K562 (cell line): ENCODE results near the gene NGRN. TPM values are rescaled to one million over a fixed set of nuclear protein-coding genes. Genes with fewer than 3 reads are reported as not detected.

Experiments
- ARID1B ChIP-seq: fragments of 450-650 bp; IDR thresholded peaks from 2 replicates; pipeline ENCODE4 v1.6.1; 2016; ENCODE audit warnings: antibody characterized with exemption, mild to moderate bottlenecking, inconsistent platforms
- CBX3 ChIP-seq, 2 experiments: IDR thresholded peaks; 1 replicate in 1 of 2; 2 replicates in 1 of 2; pipeline ENCODE4 v1.6.1; 2012; ENCODE audit warnings: inconsistent platforms in 2 of 2, low read length in 2 of 2, borderline replicate concordance in 1 of 2, control low read depth in 1 of 2
- CEBPB ChIP-seq: fragments of 450-650 bp; IDR thresholded peaks from 2 replicates; pipeline ENCODE4 v1.6.1; 2016; ENCODE audit warnings: missing genetic modification characterization, missing compliant biosample characterization
- CHD2 ChIP-seq: IDR thresholded peaks from 2 replicates; pipeline ENCODE4 v1.6.1; 2011; ENCODE audit warnings: low read depth, low read length
- E2F8 ChIP-seq: fragments of 450-650 bp; IDR thresholded peaks from 2 replicates; pipeline ENCODE4 v1.7.1; 2018; ENCODE audit warnings: mild to moderate bottlenecking, low read depth; ENCODE audit not compliant: partially characterized antibody
- ERF ChIP-seq: fragments of 450-650 bp; formaldehyde crosslinking; IDR thresholded peaks from 2 replicates; pipeline ENCODE4 v1.4.0; 2020; ENCODE audit warnings: mild to moderate bottlenecking, mixed read lengths
- ETS1 ChIP-seq: conservative IDR thresholded peaks from 2 replicates; pipeline ENCODE4 v1.6.1; 2011; ENCODE audit warnings: low read depth, mild to moderate bottlenecking, low read length; ENCODE audit not compliant: control insufficient read depth
- GABPA ChIP-seq: fragments of 200-800 bp; sonication (Bioruptor generic); conservative IDR thresholded peaks from 2 replicates; pipeline ENCODE4 v1.6.1; 2016; ENCODE audit warnings: low read depth, missing genetic modification characterization, missing compliant biosample characterization
- HINFP ChIP-seq: fragments of 450-650 bp; conservative IDR thresholded peaks from 2 replicates; pipeline ENCODE4 v1.6.1; 2016; ENCODE audit warnings: missing genetic modification characterization, low read depth, mild to moderate bottlenecking, control low read depth, missing compliant biosample characterization
- JUND ChIP-seq, 2 experiments: IDR thresholded peaks; 2 replicates in 1 of 2; 3 replicates in 1 of 2; pipeline ENCODE4 v1.6.1; 2011; ENCODE audit warnings: borderline replicate concordance in 2 of 2, low read depth in 2 of 2, low read length in 2 of 2, improper control_type of control experiment in 1 of 2, missing biosample characterization in 1 of 2, missing genetic modification characterization in 1 of 2, missing genetic modification reagents in 1 of 2
- KDM4B ChIP-seq, 2 experiments: fragments of 450-650 bp in 1 of 2; sonication (generic) in 1 of 2; IDR thresholded peaks; 2 replicates each; pipeline ENCODE4 v1.6.1; 2016 to 2017; ENCODE audit warnings: borderline replicate concordance in 2 of 2, antibody characterized with exemption in 1 of 2, low read depth in 1 of 2, mild to moderate bottlenecking in 1 of 2
- MAX ChIP-seq: sonication (generic); formaldehyde crosslinking; IDR thresholded peaks from 2 replicates; pipeline ENCODE4 v1.9.0; 2022; ENCODE audit warnings: mild to moderate bottlenecking, missing genetic modification reagents
- NCOA1 ChIP-seq: fragments of 450-650 bp; IDR thresholded peaks from 2 replicates; pipeline ENCODE4 v1.6.1; 2016; ENCODE audit warnings: low read depth
- SMAD4 ChIP-seq: fragments of 250-450 bp; sonication (Bioruptor Pico); conservative IDR thresholded peaks from 2 replicates; pipeline ENCODE4 v1.8.0; 2021; ENCODE audit warnings: inconsistent platforms, mild to moderate bottlenecking, moderate library complexity
- SOX6 ChIP-seq: fragments of 450-650 bp; IDR thresholded peaks from 2 replicates; pipeline ENCODE4 v1.6.1; 2014; ENCODE audit warnings: mild to moderate bottlenecking
- TRIM28 ChIP-seq: fragments of 450-650 bp; IDR thresholded peaks from 2 replicates; pipeline ENCODE4 v1.6.1; 2017
- VEZF1 ChIP-seq: fragments of 200-800 bp; sonication (Bioruptor generic); IDR thresholded peaks from 2 replicates; pipeline ENCODE4 v1.6.1; 2017; ENCODE audit warnings: missing genetic modification characterization, missing compliant biosample characterization
- ZNF124 ChIP-seq: sonication (generic); formaldehyde crosslinking; IDR thresholded peaks from 2 replicates; pipeline ENCODE4 v1.8.1; 2022; ENCODE audit warnings: missing genetic modification reagents
- ZNF23 ChIP-seq: fragments of 250-450 bp; sonication (Bioruptor Pico); IDR thresholded peaks from 2 replicates; pipeline ENCODE4 v1.4.0; 2020; ENCODE audit warnings: mild to moderate bottlenecking
- polyA plus RNA-seq, 8 experiments: library from polyadenylated mRNA; depleted of rRNA in 4 of 8; stranded (reverse) in 5 of 8; unstranded in 3 of 8; fragments of >200 nt; fragmentation: Nextera tagmentation in 2 of 8; fragmentation: Illumina TruSeq in 1 of 8; extraction: Ambion mirVana in 2 of 8; extraction: Trizol in 1 of 8; gene quantifications; 2 replicates each; pipeline versions ENCODE4 v1.2.1 to v1.2.3, GENCODE V29; 2011 to 2014; ENCODE audit warnings: inconsistent platforms in 1 of 8, missing spikeins in 1 of 8
- total RNA-seq, 7 experiments: library from RNA; depleted of rRNA in 6 of 7; stranded (reverse); fragments of >200 nt in 6 of 7; fragmentation: Illumina TruSeq in 2 of 7; extraction: Trizol in 2 of 7; gene quantifications; 2 replicates each; pipeline versions ENCODE4 v1.2.1 to v1.2.3, GENCODE V29; 2011 to 2021; ENCODE audit warnings: low replicate concordance in 1 of 7

Gene NGRN
- total and polyA plus RNA-seq, 9 of the 15 experiments (the other 6 are each of a cell fraction or from before 2014, with no cell fraction given): 14.0 to 73.4 (median 60.0) TPM

- TF ChIP-seq MAX (CRISPR knock-in tag) (peak; percentile 90), HINFP (tag) (peak; percentile 75; the same call in 1 of the 2 replicates), JUND (IDR thresholded peaks at IDR 0.05; ENCODE audit: borderline replicate concordance, low read depth, low read length) (peak; percentile 57; the same call in 1 of the 2 replicates), JUND (tag; IDR thresholded peaks at IDR 0.05; ENCODE audit: borderline replicate concordance, low read depth, low read length) (peak; percentile 43; the same call in 1 of the 3 replicates), ZNF124 (no peak), ETS1 (no peak), ARID1B (peak; percentile 85), TRIM28 (no peak), E2F8 (no peak), VEZF1 (CRISPR knock-in tag) (peak; percentile 37; the same call in 1 of the 2 replicates), SMAD4 (peak; percentile 36; the same call in 1 of the 2 replicates), CHD2 (no peak), CEBPB (tag) (no peak), CBX3 (IDR thresholded peaks at IDR 0.05; ENCODE audit: borderline replicate concordance in 1 of 2, low read length in 2 of 2) (no peak), GABPA (tag) (0 out of 2 replicates have a peak, but pooled peaks have one; percentile 30), NCOA1 (no peak), KDM4B (IDR thresholded peaks at IDR 0.05; ENCODE audit: borderline replicate concordance in 2 of 2, low read depth in 1 of 2) (no peak), SOX6 (peak; percentile 37; the same call in 1 of the 2 replicates), ZNF23 (CRISPR knock-in tag) (no peak), ERF (CRISPR knock-in tag) (no peak)
These were observed 23.9 kb upstream of the NGRN start (continued) for GRCh38 chr15:90241343-90242192.
